Mucosa of rectum (tissue), 2 donors: Measurements from ENCODE around the gene ADGRL1.
"Not testable (repeated sequence)": the region's sequence is repeated elsewhere in the genome, so short reads cannot be mapped to it uniquely, and the experiment has no call there.

ENCODE experiments used
- H3K27ac ChIP-seq, 2 donors: one replicate each; pipeline ENCODE4 v1.7.0; 2013; ENCODE audit warnings: inconsistent platforms in 2 of 2, low read depth in 2 of 2, low read length in 2 of 2
- H3K27me3 ChIP-seq, 2 donors: one replicate each; pipeline ENCODE4 v1.7.0; 2013; ENCODE audit warnings: low read length in 2 of 2; ENCODE audit not compliant: control insufficient read depth in 2 of 2, insufficient read depth in 2 of 2
- H3K36me3 ChIP-seq, 2 donors: one replicate each; pipeline ENCODE4 v1.7.0; 2013; ENCODE audit warnings: low read length in 2 of 2; ENCODE audit not compliant: control insufficient read depth in 2 of 2, insufficient read depth in 2 of 2
- H3K4me1 ChIP-seq, 2 donors: one replicate each; pipeline ENCODE4 v1.7.0; 2013; ENCODE audit warnings: low read length in 2 of 2, mild to moderate bottlenecking in 1 of 2; ENCODE audit not compliant: control insufficient read depth in 2 of 2, insufficient read depth in 2 of 2
- H3K4me3 ChIP-seq, 2 donors: one replicate each; pipeline ENCODE4 v1.7.0; 2013; ENCODE audit warnings: low read length in 2 of 2
- H3K9ac ChIP-seq, 2 donors: one replicate each; pipeline ENCODE4 v1.7.0; 2013; ENCODE audit warnings: low read length in 2 of 2, low read depth in 1 of 2, mild to moderate bottlenecking in 1 of 2
- H3K9me3 ChIP-seq, 2 donors: one replicate each; pipeline ENCODE4 v1.7.0; 2013; ENCODE audit warnings: low read length in 2 of 2; ENCODE audit not compliant: control insufficient read depth in 2 of 2
- donor health status: healthy.
- donor health status: Normal muscosa, but diverticular disease.

Gene ADGRL1

DNA sequence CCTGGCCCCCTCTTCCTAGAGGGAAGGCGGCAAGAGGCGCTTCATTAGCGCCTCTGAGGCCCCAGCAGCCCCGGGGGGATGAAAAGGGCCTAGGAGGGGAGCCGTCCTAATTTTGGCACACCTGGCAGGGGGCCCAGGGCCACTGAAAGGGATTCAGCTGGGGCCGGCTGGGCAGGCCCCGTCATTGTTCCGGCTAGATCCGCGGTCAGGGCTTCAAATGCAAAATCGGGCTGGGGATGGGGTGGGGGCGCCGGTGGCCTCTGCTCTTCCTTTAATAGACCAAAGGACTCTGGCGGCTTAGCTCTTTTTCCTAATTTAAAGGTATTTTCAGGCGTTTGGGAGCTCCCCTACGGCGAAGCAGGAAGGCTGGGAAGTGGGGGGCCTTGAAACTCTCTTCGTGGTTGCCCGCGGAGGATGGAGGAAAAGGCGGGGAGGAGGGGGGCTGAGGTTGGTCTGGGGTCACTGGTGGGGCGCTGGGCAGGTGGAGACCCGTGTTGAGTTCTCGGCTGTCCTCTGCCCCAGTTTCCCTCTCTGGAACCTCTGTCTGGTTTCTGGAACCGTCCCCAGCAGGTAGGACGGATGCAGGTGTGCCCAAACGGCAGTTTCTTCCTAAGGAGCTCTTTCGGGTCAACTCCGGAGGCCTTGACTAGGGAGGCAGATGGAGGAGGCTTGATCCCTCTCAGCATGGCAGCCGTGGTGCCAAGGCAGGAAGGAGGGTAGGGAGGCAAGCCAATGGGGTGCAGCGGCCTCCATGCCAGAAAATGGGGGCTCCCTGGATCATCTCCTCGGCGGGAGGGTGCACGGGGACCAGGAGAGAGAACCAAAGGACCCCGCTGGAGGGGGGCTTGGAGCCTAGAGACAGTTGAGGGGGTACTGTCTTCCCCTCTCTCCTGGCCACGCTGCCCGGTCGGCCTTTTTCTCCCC, 41.8 kb upstream of the ADGRL1 start:
- peak overlapping the region; percentile 10 to 13 for H3K4me3 ChIP-seq
- H3K27ac ChIP-seq, H3K4me1 ChIP-seq, H3K9me3 ChIP-seq, H3K36me3 ChIP-seq, H3K9ac ChIP-seq, H3K27me3 ChIP-seq: not testable (repeated sequence)

- H3K4me1 ChIP-seq, H3K27me3 ChIP-seq, H3K9me3 ChIP-seq, H3K4me3 ChIP-seq, H3K27ac ChIP-seq, H3K9ac ChIP-seq, H3K36me3 ChIP-seq: not testable (repeated sequence)
Observed at GRCh38 chr19:14247205-14247547, 41.2 kb upstream of the ADGRL1 start.

DNA sequence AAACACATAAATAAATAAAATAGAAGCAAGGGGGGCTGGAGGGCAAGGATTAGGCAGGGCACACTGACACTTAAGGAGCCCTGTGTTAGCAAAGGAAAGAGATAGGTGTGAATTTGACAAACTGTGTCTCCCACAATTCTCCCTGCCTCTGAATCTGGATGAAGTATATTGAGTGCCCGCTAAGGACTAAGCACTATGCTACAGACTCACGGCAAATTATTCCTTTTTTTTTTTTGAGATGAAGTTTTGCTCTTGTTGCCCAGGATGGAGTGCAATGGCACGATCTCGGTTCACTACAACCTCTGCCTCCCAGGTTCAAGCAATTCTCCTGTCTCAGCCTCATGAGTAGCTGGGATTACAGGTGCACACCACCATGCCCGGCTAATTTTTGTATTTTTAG, 38.4 kb upstream of the ADGRL1 start:
- not testable (repeated sequence) for H3K4me3 ChIP-seq, H3K27ac ChIP-seq, H3K9ac ChIP-seq, H3K27me3 ChIP-seq, H3K4me1 ChIP-seq, H3K9me3 ChIP-seq, H3K36me3 ChIP-seq

DNA sequence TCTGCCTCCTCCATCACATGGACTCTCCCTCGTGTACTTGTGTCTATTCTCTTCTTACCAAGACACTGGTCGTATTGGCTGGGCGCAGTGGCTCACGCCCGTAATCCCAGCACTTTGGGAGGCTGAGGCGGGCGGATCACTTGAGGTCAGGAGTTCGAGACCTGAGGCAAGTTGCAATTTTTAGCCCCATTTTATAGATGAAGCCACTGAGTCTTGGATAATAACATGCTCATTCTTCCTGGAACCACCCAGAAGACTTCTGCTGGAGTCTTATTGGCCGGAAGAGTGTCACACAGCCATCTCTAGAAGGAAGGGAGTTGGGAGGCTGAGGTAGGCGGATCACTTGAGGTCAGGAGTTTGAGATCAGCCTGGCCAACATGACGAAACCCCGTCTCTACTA, 37.7 kb upstream of the ADGRL1 start:
- H3K4me1 ChIP-seq, H3K9me3 ChIP-seq, H3K36me3 ChIP-seq, H3K4me3 ChIP-seq, H3K27ac ChIP-seq, H3K27me3 ChIP-seq, H3K9ac ChIP-seq: not testable (repeated sequence)

DNA sequence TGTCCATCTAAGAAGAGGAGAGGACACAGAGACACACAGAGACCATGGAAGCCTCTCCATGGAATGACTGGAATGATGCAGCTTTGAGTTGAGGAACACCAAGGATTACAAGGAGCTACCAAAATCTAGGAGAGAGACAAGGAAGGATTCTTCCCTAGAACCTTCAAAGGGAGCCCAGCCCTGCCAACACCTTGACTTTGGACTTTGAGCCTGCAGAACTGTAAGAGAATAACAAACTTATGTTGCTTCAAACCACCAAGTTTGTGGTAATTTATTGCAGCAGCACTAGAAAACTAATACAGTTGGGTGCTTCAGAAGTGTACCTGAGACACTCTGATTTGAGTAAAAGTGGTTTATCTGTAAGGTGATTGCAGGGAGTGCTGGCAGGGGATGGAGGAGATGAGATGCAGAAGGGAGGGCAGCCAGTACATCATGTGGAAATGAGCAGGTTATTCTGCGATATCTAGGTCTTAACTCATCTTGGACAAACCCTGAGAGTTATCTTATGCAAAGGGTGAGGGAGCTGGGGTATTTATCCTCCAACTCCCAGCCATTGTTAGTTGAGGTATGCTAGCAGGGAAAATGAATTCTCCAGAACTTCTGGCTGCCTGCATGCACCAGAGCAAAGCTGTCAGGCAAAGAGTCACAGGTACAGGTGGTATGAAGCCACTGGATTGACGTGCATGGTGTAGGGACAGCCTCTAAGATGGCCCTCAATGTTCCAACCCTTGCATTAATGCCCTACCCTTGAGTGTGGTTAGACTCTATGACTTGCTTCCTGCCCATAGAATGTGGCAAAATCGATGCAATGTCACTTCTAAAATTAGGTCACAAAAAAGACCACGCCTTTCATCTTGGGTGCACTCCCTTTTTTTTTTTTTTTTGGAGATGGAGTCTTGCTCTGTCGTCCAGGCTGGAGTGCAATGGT, 31.3 kb upstream of the ADGRL1 start:
- Histone ChIP-seq H3K9ac (no peak overlapping the region), H3K4me1 (peaks cover 0 to 2% of the 10 kb centered on the region in 2 donors), H3K36me3 (no peaks in the 10 kb centered on the region), H3K4me3 (no peak overlapping the region), H3K27ac (no peak overlapping the region), H3K27me3 (no peaks in the 10 kb centered on the region), H3K9me3 (no peaks in the 10 kb centered on the region)

DNA sequence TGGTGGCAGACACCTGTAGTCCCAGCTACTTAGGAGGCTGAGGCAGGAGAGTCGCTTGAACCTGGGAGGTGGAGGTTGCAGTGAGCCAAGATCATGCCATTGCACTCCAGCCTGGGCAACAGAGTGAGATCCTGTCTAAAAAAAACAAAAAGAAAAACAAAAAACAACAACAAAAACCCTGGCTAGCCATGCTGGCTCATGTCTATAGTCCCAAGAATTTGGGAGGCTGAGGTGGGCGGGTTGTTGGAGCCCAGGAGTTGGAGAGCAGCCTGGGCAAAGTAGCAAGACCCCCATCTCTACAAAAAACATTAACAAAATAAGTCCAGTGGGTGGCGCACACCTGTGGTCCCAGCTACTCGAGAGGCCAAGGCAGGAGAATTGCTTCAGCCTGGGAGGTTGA, 27.0 kb upstream of the ADGRL1 start:
- not testable (repeated sequence) for H3K4me3 ChIP-seq, H3K9ac ChIP-seq, H3K9me3 ChIP-seq, H3K27ac ChIP-seq, H3K36me3 ChIP-seq, H3K27me3 ChIP-seq, H3K4me1 ChIP-seq

DNA sequence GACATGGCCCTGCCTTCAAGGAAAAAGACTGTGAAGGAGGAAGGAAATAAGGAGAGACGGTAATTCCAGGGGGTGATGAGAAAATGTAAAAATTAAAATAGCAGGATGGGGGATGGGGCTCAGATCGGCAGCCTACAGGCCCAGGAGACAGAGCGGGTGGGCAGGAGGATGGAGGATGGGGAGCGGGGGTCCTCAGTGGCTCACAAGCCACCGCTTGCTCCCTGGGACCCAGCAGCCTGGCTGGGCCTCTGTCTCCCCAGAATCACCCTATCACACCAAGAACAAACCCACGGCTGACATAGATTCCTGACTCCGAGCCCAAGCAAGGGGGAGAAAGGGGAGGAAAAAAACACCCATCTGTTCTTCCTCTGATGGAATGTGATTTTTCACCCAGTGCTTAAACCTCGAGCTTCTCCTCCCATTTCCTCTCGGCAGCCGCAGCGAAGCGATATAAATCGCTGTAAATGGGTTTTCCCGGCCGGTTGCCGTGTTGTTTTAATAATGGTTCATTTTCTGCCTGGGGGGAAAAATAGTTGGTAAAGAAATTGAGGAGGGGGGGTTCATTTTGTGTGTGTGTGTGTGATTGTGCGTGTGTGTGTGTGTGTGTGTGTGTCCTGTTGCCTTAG, 22.6 kb upstream of the ADGRL1 start:
- H3K36me3 ChIP-seq, H3K4me3 ChIP-seq, H3K27ac ChIP-seq, H3K9ac ChIP-seq, H3K27me3 ChIP-seq, H3K9me3 ChIP-seq, H3K4me1 ChIP-seq: not testable (repeated sequence)

GRCh38 chr19:14226498-14226897, 20.5 kb upstream of the ADGRL1 start:
- H3K4me3 ChIP-seq, H3K4me1 ChIP-seq: not testable (repeated sequence)

DNA sequence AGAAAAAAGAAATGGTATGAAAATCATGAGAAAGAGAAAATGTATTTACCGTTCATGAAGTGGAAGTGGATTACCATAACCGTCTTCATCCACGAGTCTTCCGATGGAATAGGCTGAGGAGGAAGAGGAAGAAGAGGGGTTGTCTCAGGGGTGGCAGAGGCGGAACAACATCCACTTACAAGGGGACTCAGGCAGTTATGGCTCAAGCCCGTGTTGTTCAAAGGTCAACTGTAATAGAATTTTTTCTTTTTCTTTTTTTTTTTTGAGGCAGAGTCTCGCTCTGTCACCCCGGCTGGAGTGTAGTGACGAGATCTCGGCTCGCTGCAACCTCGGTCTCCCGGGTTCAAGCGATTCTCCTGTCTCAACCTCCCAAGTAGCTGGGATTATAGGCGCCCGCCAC, 16.9 kb upstream of the ADGRL1 start:
- Histone ChIP-seq H3K4me3 (no peak overlapping the region), H3K9ac (no peak overlapping the region), H3K9me3 (no peaks in the 10 kb centered on the region), H3K36me3 (no peaks in the 10 kb centered on the region), H3K4me1 (no peaks in the 10 kb centered on the region), H3K27ac (no peak overlapping the region), H3K27me3 (no peaks in the 10 kb centered on the region)

More at GRCh38 chr19:14226498-14226897, 20.5 kb upstream of the ADGRL1 start:
- H3K36me3 ChIP-seq, H3K27me3 ChIP-seq, H3K9me3 ChIP-seq, H3K9ac ChIP-seq, H3K27ac ChIP-seq: not testable (repeated sequence)

DNA sequence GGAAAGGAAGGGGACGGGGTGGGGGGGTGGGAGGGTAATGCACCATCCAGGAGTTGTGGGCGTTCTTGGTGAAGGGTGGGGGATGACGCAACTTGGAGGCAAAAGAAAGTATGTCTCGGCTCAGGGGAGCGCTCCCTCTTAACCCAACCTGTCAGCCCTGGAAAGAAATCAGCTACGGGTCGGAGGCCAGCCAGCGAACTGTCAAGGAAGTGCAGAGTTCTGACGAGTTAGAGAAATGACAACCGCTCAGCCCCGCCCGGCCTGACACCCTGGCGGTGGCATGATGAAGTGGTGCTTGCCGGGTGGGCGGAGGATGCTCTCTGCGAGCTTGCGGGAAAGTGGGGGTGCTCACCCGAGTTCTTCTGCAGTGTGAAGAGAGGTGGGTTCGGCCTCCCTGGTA, 15.4 kb upstream of the ADGRL1 start:
- H3K27ac ChIP-seq, H3K9me3 ChIP-seq, H3K27me3 ChIP-seq, H3K9ac ChIP-seq, H3K4me3 ChIP-seq, H3K4me1 ChIP-seq, H3K36me3 ChIP-seq: not testable (repeated sequence)
